Kidney (tissue), 14 donors: ENCODE results near the gene PIWIL4. TPM values are rescaled to one million over a fixed set of nuclear protein-coding genes. Genes with fewer than 3 reads are reported as not detected.

Experiments
- DNase-seq, 5 donors: peaks; one replicate each; pipeline ENCODE4 v3.0.0-alpha.2; 2013 to 2020
- FAIRE-seq: peaks from 2 replicates; lab custom pipeline; 2012; peaks lifted over from hg19 to GRCh38; lab: Jason Lieb, UNC
- H3K27ac ChIP-seq, 2 donors: one replicate each; pipeline ENCODE4 v1.7.0; 2013; ENCODE audit warnings: low read depth in 2 of 2, low read length in 2 of 2, inconsistent platforms in 1 of 2
- H3K27me3 ChIP-seq: one replicate; pipeline ENCODE4 v1.7.1; 2013; ENCODE audit warnings: low read length, inconsistent platforms; ENCODE audit not compliant: control insufficient read depth, insufficient read depth
- H3K36me3 ChIP-seq, 3 donors: one replicate each; pipeline versions ENCODE4 v1.7.0 to v1.7.1; 2013; ENCODE audit warnings: low read length in 3 of 3, control low read depth in 1 of 3, inconsistent platforms in 1 of 3; ENCODE audit not compliant: insufficient read depth in 3 of 3, control insufficient read depth in 2 of 3
- H3K4me1 ChIP-seq, 3 donors: one replicate each; pipeline versions ENCODE4 v1.7.0 to v1.7.1; 2013; ENCODE audit warnings: low read length in 3 of 3, inconsistent platforms in 1 of 3, low read depth in 1 of 3; ENCODE audit not compliant: control insufficient read depth in 2 of 3, insufficient read depth in 2 of 3
- H3K4me3 ChIP-seq, 3 donors: one replicate each; pipeline versions ENCODE4 v1.7.0 to v1.8.1; 2013; ENCODE audit warnings: low read length in 3 of 3, control low read depth in 1 of 3, inconsistent platforms in 1 of 3
- H3K9ac ChIP-seq, 3 donors: one replicate each; pipeline versions ENCODE4 v1.7.0 to v1.7.1; 2013; ENCODE audit warnings: low read length in 3 of 3, control low read depth in 1 of 3, inconsistent platforms in 1 of 3
- H3K9me3 ChIP-seq, 3 donors: one replicate each; pipeline versions ENCODE4 v1.7.0 to v1.7.1; 2013; ENCODE audit warnings: low read length in 3 of 3, control low read depth in 1 of 3, inconsistent platforms in 1 of 3; ENCODE audit not compliant: control insufficient read depth in 2 of 3, insufficient read depth in 1 of 3
- intact Hi-C: fragments of 100-400 bp; cut with DNase I; formaldehyde crosslinking; loops from one replicate; pipeline ENCODE4 v1.11.1; 2022
- polyA plus RNA-seq: library from polyadenylated mRNA; stranded (reverse); fragments of 350-450 nt; fragmentation: Illumina TruSeq; extraction: RNeasy Lipid Tissue Mini Kit (QIAGEN cat#74804); gene quantifications from one replicate; pipeline ENCODE4 v1.2.3, GENCODE V29; 2014; ENCODE audit warnings: low read depth, low replicate concordance; ENCODE audit not compliant: insufficient read depth
- total RNA-seq: library from RNA; stranded (reverse); fragmentation: NEBNext Ultra II Directional; extraction: Animal tissue kit (Norgen Biotek cat#: 25700); gene quantifications from one replicate; pipeline ENCODE4 v1.2.1, GENCODE V29; 2021
- TF ChIP-seq, protein P1 (sequence below): IDR thresholded peaks from 3 replicates; pipeline ENCODE4 v1.5.1; 2012; ENCODE audit warnings: mild to moderate bottlenecking, moderate library complexity, borderline replicate concordance; ENCODE audit not compliant: insufficient read depth; ENCODE audit errors: extremely low read depth
- donor health status: control.
- donor health status: control.
- donor health status: control.
- donor health status: control.
- donor health status: control.
- donor health status: DM: yes; HTN: yes; CAD: no.
- donor health status: Normal renal cell carcinoma (clear cell type).

Gene PIWIL4
- total and polyA plus RNA-seq, 2 donors from 2014 or later, result 2.6 to 6.0 TPM

DNA sequence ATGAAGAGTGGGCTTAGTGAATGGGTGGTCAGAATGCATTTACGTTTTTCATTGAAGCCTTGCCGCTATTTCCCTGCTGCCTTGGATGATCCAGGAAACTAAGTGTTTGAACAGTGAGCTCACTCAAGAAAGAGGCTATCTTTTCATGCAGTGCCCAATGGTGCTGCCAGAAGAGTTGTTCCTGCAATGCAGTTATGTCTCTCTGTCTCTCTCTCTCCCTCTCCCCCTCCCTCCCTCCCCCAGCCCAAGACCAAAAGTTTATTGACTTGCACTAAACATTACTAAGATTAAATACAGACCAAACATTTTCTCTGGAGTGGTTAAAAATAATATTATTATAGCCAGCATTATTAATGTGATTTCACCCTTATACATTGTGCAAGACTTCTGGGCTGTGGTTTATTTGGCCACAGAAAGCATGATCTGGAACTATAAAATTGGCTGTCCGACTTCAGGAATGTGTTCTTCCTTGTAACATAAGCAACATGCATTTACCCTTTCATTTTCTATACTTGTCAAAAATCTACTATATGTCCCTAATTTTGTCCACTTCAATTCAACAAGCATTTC lies 30.1 kb upstream of the PIWIL4 start:
- FAIRE-seq, result no peak
- no peaks in the 10 kb centered on the region for H3K36me3 ChIP-seq
- no peak overlapping the region for H3K9ac ChIP-seq
- no peaks in the 10 kb centered on the region for H3K27me3 ChIP-seq
- no peaks in the 10 kb centered on the region for H3K9me3 ChIP-seq
- no peak overlapping the region for H3K4me3 ChIP-seq
- H3K27ac ChIP-seq, result no peak overlapping the region
- TF ChIP-seq, protein P1, sequence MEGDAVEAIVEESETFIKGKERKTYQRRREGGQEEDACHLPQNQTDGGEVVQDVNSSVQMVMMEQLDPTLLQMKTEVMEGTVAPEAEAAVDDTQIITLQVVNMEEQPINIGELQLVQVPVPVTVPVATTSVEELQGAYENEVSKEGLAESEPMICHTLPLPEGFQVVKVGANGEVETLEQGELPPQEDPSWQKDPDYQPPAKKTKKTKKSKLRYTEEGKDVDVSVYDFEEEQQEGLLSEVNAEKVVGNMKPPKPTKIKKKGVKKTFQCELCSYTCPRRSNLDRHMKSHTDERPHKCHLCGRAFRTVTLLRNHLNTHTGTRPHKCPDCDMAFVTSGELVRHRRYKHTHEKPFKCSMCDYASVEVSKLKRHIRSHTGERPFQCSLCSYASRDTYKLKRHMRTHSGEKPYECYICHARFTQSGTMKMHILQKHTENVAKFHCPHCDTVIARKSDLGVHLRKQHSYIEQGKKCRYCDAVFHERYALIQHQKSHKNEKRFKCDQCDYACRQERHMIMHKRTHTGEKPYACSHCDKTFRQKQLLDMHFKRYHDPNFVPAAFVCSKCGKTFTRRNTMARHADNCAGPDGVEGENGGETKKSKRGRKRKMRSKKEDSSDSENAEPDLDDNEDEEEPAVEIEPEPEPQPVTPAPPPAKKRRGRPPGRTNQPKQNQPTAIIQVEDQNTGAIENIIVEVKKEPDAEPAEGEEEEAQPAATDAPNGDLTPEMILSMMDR, result no peak
- H3K4me1 ChIP-seq, result no peaks in the 10 kb centered on the region
- DNase-seq, result no peak
- intact Hi-C loops, result no loop called here

DNA sequence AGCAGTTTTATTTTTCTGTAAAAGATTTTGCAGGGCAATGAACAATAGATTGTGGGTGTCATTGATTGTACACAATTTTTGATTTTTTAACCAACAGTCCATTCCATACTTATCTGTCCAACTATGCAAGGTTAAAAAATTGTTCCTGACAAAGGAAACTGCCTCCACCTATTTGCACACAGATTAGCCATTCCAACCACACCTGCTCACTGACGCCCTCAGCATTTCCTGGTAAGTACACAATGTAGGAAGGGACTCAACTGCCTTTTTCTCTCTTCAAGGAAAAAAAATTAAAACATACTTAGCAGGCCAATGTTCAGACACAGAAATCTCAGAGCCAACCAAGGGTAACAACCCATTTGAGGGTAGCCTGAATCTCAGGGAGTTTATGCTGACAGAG lies 27.7 kb upstream of the PIWIL4 start:
- Histone ChIP-seq H3K4me3 (no peak overlapping the region), H3K27ac (no peak overlapping the region), H3K27me3 (no peaks in the 10 kb centered on the region), H3K9ac (no peak overlapping the region), H3K9me3 (no peaks in the 10 kb centered on the region), H3K4me1 (no peaks in the 10 kb centered on the region), H3K36me3 (no peaks in the 10 kb centered on the region)
- intact Hi-C loops, result no loop called here
- TF ChIP-seq, protein P1, result no peak
- FAIRE-seq (no peak), DNase-seq (no peak)

GRCh38 chr11:94543695-94544645 lies 23.2 kb upstream of the PIWIL4 start, which contains the start of gene FUT4:
TSS of gene FUT4 (plus strand) at chr11:94543921. CDS start at chr11:94544134, 213 bp downstream.
- peaks cover 0 to 4% (median 0%) of the 10 kb centered on the region in 3 donors for H3K4me1 ChIP-seq
- peak within 1 kb of the TSS; percentile 26 to 81 (median 68) for H3K9ac ChIP-seq
- FAIRE-seq, result no peak

More at GRCh38 chr11:94543695-94544645, 23.2 kb upstream of the PIWIL4 start, which contains the start of gene FUT4:
- Histone ChIP-seq H3K9me3 (no peaks in the 10 kb centered on the region), H3K27me3 (no peaks in the 10 kb centered on the region), H3K36me3 (no peaks in the 10 kb centered on the region), H3K4me3 (peak within 1 kb of the TSS; percentile 58 to 71 (median 65)), H3K27ac (peak within 1 kb of the TSS; percentile 94)
- intact Hi-C loops, result no loop called here
- TF ChIP-seq, protein P1, result peak; percentile 10
- peak; percentile 86 to 96 (median 91) for DNase-seq
